Gastroesophageal sphincter (tissue), 3 donors: Measurements from ENCODE around the gene ZMYND11.

Experiments
- CTCF ChIP-seq, 4 experiments: fragments of 200-600 bp in 2 of 4; fragments of 450-650 bp in 2 of 4; sonication (generic) in 1 of 4; IDR thresholded peaks; one replicate each; pipeline ENCODE4 v1.5.1; 2017 to 2019; ENCODE audit warnings: antibody characterized with exemption in 4 of 4, mild to moderate bottlenecking in 2 of 4, moderate library complexity in 2 of 4
- EP300 ChIP-seq: sonication (generic); formaldehyde crosslinking; IDR thresholded peaks from one replicate; pipeline ENCODE4 v1.6.1; 2017; ENCODE audit warnings: antibody characterized with exemption, mild to moderate bottlenecking
- POLR2A ChIP-seq, 2 donors: fragments of 450-650 bp; IDR thresholded peaks; one replicate each; pipeline ENCODE4 v1.6.1; 2017; ENCODE audit warnings: antibody characterized with exemption in 2 of 2, mild to moderate bottlenecking in 2 of 2, moderate library complexity in 1 of 2
- POLR2AphosphoS5 ChIP-seq: sonication (generic); formaldehyde crosslinking; IDR thresholded peaks from one replicate; pipeline ENCODE4 v1.6.1; 2017; ENCODE audit warnings: antibody characterized with exemption

GRCh38 chr10:248307-248706 is 113.1 kb downstream of the ZMYND11 start:
- TF ChIP-seq CTCF (IDR thresholded peaks at IDR 0.05) = no peak
- TF ChIP-seq POLR2A (IDR thresholded peaks at IDR 0.05) = no peak
- no peak for TF ChIP-seq POLR2AphosphoS5
- TF ChIP-seq EP300 = no peak
